HG03565 (cell line): Measurements from ENCODE around the gene PLB1.
"Not testable (repeated sequence)": the region's sequence is repeated elsewhere in the genome, so short reads cannot be mapped to it uniquely, and the experiment has no call there.

Experiments
- ATAC-seq: cut with Tn5 transposase; IDR thresholded peaks from one replicate; pipeline ENCODE4 v1.9.1; 2021; ENCODE audit warnings: mild to moderate bottlenecking, moderate library complexity; ENCODE audit not compliant: unreplicated experiment

PLB1 gene

DNA sequence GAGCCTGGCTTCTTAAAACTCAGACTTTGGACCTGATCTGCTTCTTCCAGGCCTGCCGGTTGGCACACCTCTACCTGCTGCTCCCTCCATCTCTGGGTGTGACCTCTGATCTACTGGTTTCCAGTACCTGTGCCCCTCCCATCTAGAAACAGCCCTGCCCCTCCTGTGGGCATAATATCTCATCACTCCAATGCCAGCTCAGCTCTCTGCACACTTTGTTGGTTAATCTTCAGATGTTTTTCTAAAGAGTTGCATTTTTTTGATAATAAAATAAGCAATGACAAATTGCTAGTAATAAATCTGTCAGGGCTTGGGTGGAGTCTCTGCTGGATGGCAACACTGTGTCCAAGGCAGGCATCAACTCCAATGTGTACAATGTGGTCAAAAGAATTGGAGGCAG lies 166.2 kb downstream of the PLB1 start:
- ATAC-seq, result no peak

DNA sequence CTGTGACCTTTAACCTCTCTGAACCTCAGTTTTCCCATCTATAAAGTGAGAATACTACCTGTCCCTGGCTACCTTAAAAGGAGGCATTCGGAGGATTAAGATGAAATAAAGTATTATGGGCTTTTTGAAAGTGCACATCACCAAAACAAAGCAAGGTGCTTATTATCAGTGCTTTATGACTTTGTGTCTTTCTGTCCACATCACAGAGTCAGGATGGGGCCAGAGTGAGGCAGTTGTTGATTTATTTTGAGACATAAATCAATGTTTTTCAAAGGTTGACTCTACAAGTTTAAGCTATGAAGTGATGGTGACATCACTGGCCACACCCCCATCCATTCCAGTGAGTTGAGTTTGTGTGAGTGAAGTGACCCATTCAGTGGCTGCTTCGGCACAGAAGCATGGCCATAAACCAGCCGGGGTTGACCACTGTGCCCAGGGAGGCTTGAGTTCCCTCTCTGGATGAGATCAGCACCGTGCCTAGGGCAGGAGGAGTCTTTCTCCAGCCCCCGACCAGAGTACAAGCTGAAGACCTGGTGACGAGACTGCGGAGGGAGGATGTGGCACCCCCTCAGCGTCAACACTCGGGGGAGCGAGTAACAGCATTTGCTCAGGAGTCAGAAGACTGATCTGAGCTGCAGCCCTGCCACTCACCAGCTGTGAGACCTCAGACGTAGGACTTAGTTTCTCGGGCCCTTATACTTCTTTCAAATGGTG lies 166.8 kb downstream of the PLB1 start:
- no peak for ATAC-seq

DNA sequence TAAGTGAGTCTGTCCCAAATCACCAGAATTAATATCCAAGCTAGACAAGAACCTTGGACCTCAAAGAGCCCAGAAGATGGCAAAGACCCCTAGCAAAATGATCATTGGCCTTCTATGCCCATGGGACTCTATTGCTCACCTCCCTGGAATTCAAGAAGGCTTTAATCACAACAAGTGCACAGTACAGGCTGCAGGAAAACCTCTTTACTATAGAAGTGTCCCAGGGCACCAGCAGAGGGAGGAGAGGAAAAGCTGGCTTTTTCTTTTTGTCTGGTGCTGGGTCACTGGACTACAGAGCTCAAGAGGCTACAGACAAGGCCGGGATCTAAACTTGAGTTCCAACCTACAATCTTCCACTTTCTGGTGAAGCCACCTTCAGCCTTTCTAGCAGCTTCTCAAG lies 167.5 kb downstream of the PLB1 start:
- ATAC-seq, result no peak

DNA sequence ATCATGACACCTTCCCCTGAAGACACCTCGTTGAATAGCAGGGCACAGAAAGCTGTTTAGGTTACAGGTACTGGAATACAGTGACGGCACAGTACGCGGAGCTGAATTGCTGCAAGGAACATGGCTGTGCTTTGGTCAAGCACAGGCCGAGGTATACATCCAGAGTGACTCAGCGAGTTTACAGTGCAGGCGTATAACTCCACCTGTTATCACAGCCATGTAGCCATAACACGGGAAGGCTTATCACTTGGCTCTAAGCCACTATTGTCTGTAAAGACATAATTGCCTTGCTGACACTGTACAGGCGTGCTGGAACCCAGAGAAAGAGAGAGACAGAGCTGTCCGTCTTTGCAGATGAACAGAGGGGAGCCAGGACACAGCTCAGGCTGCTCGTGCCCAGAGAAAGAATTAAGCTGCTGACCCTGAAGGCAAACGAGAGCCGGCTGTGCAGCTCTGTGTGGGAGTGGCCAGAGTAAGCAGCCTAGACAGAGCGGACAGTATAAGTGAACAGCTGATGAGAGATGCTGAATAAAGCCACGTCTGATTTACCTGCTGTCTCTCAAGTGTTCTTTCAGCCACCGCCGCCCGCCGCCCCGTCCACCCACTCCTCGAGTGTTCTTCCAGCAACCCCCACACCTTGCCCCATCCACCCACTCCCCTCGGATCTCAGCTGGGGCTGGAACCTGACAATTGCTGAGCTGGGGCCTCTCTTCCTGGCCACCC lies 168.4 kb downstream of the PLB1 start:
- no peak for ATAC-seq

DNA sequence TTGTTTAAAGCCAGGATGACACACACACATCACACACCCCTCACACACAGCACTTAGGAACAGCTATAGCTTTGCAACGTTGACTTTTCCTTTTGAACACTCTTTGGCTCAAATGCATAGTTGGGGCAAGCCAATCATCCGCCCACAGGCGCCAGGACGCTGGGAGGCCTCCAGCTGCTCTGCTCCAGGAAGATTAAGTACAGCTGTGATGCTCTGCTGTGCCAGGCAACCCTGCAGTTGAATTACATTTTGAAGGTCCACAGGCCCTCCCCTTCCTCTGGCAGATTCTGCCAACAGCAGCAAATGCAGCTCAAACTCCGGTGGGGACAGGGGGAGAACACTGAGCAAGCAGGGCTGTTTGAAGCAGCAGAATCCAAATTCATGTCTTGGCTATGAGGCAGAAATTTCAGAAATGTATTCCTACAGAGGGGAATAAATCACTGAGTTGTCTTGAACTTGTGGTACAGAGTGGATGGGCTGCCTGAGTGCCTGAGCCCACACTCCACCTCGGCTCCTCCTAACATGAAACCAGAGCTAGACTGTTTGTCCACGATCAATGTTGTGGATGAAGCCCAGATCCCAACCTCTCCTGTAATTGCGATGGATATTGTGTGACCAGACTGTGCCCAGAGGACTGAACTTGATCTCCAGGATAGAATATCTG lies 169.3 kb downstream of the PLB1 start:
- ATAC-seq, result no peak

DNA sequence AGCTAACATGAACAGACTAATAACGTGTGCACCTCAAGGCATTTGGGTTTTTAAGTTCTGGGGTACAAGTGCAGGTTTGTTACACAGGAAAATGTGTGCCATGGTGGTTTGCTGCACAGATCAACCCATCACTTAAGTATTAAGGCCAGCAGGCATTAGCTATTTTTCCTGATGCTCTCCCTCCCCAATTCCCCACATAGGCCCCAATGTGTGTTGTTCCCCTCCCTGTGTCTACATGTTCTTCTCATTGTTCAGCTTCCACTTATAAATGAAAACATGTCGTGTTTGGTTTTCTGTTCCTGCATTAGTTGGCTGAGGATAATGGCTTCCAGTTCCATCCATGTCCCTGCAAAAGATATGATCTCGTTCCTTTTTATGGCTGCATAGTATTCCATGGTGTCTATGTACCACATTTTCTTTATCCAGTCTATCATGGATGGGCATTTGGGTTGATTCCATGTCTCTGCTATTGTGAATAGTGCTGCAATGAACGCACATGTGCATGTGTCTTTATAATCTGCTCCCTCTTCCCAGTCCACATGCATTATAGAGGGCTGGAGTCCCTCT lies 170.0 kb downstream of the PLB1 start:
- ATAC-seq, result not testable (repeated sequence)

DNA sequence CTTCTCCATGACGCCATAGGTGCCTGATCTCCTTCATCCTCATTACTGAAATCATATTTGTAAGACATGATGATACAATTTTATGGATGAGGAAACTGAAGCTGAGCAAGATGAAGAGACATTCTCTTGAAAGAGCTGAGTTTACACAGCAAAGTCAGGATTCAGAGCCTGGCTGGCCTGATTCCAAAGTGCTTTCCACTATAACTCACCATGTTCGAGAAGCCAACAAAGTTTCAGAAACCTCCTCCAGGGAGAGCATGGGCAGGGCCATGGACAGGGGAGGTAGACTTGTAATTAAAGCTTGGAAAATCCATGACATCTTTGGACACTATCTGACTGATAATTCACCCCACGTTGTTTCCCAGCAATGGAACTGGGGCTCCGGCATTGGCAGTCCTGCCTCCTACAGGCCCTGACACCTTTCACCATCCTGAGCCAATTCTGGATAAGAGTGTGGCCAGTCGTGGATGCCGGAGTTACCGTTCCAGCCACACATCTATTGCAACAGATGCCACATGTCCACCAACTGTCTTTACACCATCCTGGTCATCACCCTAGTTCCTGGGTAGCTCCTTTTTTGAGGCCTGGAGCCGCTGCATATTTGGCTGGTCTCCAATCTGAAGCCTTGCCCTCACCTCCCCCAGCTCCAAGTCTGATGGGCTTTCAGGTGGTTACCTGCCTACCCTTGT lies 170.8 kb downstream of the PLB1 start:
- no peak for ATAC-seq

DNA sequence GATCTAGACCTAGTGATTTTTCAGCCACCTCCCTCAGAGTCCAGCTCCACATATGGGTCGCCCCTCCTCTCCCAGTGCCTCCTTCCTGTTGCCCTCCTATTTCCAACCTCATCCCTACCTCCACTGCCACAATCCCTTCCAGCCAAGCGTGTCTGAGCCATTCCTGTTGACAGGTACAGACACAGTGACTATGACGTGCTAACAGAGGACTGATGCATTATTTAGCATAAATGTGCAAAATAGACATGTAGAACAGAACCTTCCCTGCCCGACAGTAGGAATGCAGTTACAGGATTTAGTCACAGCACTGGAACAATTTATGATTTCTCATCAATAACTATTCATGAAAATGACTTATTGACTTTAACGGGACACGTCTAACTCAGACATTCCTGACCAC lies 171.4 kb downstream of the PLB1 start:
- ATAC-seq, result no peak

DNA sequence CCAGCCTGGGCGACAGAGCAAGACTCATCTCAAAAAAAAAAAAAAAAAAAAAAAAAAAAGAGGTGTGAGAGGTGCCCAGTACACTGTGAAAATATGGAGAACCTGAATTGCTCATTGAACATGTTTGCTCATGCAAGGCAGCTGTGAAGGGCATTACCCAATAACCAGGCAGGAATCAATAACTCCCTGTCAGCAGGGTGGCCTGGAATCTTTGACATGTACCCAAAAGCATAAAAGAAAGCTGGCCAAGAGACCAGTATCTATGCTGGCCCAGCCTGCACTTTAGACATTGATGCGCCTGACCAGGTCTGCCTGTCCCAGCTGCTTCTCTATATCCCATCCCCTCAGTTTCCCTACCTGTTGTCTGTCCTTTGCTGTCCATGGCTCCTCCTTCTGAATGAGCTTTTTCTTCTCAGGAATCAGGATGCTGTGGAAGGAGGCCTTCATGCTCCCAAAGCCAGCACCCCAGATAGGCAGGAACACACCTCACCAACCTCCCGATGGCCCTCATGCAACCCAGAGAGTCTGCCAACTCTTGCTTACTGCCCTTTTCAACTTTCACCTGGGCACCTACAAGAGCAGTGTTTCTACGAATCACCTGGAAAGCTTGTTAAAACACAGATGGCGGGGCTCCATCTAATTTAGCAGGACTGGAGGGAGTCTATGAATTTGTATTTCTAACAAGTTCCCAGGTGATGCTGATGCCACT lies 172.4 kb downstream of the PLB1 start:
- no peak for ATAC-seq

DNA sequence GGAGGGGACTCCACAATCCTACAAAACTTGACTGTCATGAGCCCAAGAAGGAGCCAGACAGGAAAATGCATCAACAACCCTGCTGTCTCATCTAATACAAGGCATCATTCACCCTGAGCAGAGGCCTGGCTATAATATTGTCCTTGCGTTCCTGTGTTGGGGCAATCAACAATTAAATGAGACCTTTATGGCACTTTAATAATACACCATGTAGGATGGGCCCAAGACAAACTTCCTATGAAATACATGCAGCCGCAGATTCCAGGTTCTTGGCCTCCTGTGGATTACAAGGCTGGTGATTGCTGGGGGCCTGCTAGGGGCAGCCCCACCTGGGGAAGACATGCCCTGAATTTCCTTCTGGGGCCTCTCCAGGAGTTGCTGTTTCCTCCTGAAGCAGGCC lies 173.0 kb downstream of the PLB1 start:
- no peak for ATAC-seq

DNA sequence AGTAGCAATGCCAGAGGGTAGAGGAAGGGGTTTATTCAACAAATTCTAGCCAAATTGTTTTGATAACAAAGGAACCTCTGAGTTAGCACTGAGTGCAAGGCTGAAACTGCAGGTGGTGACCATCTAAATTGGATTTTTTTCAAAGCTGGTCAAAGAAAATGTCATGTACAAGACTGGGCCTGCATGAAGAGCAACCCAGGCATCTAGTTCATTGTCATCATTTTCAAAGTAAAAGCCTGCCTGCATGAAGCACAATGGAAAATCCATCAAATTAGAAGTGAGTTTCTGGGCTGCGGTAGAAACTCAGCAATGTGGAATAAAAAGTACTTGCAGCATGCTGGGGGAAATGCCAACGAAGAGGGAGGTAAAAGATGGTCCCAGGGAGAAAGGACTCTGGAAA lies 175.0 kb downstream of the PLB1 start:
- ATAC-seq, result no peak

DNA sequence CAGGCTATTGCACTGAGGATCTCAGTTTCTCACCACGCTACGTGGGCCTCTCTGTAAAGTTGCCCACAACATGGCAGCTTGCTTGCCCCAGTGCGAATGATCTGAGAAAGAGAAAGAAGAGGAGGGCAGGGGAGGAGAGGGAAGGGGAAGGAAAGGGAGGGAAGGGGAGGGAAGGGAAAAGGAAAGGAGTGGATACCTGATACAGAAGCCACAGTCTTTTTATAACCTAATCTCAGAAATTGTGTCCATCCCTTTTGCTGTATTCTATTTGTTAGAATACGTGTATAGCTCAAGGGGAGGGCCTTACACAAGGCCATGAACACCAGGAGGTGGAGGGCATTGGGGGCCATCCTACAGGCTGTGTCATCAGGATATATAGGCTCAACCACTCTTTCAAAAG lies 177.5 kb downstream of the PLB1 start:
- no peak for ATAC-seq

DNA sequence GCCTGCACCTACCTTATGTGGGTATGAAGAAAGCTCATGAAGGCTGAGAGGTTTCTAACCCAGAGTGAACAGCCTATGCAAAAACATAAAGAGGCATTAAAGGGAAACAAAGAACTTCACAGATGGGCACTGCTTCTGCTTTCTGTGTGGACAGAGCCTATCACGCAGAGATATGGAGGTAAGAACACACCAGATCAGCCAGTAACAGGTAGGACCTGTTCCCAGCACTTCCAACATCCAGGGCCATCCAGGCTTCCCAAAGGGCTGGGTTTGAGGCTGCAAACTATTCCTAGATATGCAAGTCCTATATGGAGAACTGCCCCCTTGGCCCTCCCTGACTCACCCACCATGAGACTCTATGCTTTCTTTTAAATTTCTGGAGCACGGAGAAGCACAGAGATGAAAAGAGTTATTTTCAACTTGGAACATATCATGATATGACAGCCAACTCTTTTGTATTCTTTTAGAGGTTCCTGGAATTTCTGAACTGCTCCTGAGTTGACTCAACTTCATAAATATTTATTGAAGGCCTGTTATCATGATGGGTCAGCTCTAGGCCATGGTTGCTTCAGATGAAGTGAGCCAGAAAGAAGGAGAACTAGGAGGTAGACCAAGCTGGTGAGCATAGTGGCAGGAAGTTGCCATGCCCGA lies 178.3 kb downstream of the PLB1 start:
- no peak for ATAC-seq

DNA sequence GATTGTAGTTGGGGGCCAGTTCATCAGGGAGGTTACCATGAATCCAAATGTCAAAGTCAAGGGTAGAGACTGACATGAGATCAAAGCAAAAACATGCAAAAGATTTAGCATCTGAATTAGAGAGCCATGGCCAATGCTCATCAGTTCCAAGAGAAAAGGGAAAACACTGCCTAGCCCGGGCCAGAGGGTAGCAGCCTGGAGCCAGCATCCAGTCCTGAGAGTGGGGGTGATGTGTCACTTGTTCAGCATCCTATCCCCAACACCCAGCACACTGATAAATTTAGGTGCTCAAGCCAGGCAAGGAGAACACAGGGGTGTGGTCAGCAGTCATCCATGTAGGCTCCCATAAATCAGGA lies 178.8 kb downstream of the PLB1 start:
- ATAC-seq, result no peak

DNA sequence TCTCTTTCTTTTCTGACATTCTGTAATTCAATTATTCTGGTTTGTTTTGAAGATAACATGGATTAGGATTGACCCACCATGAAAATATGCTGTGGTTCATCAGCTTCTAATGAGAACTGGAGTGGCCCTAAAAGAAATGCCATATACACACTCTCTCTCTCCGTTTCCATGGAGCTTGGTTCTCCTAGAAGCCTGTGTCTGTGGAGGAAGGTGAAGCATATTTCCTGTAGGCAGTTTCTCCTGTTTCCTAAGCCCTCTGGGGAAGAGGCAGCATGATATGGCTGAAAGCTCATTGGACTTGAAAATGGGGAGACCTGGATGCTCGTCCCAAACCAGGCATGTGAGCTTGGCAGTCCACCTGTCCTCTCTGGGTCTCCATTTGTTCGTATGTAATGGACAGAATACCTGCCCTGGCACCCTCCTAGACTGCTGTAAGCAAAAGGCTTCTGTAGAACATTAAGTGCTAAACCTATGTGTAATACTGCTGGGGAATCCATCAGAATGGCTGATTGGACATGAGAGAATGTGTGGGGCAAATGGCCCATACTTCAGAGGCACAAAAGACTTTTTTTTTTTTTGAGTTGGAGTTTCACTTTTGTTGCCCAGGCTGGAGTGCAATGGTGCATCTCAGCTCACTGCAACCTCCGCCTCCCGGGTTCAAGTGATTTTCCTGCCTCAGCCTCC lies 180.4 kb downstream of the PLB1 start:
- no peak for ATAC-seq

DNA sequence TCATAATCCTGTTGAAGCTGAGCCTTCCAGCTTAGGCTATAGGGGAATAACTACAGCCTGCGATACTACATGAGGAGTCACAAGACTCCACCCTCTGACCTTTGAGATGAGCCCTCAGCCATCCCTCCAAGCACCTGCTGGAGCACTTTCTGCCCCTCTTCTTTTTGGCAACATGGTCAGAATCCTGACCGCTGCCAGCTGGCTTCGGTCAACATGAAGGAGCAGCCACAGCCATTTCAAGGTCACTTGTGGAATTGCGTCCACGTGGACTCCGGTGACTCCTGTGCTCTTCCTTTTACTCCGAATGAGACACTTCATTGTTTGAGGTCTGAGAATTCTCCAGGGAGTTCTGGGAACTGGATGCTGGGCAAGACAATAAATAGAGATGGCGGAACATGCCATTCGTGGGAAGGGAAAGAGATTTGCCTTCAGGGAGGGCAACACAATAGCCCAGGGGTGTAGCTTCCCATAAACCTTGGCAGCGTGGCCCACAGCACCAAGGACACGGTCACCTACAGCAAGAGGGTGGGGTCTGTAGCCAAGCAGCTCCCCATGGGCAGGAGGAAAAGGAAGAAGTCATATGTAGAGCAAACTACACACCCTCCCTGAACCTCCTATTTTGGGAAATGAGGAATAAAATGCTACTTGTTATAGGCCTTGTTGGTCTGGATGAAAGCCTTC lies 182.5 kb downstream of the PLB1 start:
- ATAC-seq, result no peak

DNA sequence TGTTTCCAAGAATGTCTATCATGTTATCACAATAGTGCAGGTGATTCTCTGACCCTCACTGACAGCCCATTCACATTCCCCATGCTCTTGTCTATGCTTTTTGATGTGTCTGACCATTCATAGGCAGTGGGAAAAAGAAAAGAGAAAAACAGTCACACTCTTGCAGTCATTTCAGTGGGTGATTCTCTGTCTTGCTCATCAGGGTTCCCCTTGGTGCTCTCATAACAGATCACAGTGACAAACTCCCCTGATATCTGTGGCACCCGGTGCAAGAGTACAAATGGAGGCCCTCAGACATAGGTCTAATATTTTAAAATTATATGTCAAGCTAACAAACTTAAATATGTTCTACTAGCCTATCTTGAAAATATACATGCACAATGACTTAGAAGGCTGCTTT lies 183.1 kb downstream of the PLB1 start:
- ATAC-seq, result peak; percentile 39

DNA sequence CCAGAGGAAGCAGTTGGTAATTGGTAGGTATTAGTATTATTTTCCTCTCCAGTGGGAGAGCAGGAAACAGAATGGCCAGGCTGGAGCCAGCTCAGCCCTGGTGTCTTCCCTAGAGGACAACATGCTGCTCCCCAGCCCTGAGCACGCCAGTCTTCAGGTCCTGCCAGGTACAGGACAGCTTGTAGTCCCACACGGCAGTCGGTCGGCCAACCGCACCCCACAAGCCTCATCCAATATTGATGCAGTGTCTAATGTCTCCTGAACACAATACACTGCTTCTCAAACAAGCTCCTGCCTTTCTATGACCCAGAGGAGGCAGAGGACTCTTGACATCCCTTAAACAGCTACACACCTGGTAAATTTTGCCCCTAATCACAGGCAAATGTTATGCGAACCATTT lies 184.8 kb downstream of the PLB1 start:
- ATAC-seq, result no peak

DNA sequence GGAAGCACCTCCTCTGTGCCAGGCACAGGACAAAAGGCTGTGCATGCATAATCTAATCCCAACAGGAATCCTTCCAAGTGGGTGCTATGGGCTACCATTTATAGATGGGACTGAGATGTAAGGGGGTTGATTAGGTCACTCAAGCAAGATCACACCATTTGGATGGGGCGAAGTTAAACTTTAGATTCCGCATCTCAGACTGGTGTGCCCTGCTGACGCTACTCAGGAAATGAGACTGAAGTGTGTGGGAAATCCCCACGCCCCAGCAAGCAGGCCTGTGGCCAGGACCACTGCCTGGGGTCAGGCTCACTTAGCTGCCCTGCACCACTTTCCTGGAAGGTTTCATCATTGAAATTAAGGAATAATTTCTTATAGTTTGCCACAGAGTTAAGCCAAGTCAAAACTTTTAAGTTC lies 185.3 kb downstream of the PLB1 start:
- ATAC-seq, result peak; percentile 79
